NCI-H1092 treated with DMSO at 0.1 percent for 48 hours (cell line): ENCODE data around the gene TEAD4.

Source experiments
- DNase-seq: peaks from one replicate; lab custom pipeline; 2025; lab: John Stamatoyannopoulos, UW

Gene TEAD4

DNA sequence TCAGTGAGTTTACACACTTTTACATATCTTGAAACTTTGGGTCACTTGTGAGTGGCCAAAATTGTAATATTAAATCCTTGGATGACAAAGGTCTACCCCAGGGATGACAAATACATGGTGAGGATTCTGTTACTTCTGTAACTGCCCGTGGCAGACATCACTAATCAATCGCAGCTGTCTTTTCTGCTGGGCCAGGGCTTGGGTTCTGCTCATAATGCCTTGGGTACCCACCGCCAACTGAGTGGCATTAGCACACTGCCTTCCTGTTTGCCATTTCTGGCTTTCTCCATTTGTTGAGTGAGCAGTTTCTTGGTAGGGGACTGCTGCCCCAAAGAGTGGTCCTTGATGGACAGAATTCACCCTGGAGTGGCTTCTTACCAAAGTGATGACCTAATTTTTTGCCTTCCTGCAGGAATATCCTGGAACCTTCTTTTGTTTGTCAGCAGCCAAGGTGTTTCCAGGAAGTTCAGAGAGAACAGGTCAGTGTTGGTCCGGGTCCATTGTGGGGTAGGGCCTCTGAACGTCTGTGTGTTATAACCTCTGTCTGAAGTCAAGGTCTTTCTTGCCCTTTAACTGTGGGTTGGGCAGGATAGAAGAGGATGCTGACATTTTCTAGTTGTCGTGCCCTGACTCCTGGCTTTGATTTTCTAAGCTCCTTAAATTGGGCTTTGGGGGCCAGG is 124.2 kb downstream of the TEAD4 start:
- DNase-seq: no peak

GRCh38 chr12:3083921-3084347 is 124.7 kb downstream of the TEAD4 start:
- DNase-seq: no peak

DNA sequence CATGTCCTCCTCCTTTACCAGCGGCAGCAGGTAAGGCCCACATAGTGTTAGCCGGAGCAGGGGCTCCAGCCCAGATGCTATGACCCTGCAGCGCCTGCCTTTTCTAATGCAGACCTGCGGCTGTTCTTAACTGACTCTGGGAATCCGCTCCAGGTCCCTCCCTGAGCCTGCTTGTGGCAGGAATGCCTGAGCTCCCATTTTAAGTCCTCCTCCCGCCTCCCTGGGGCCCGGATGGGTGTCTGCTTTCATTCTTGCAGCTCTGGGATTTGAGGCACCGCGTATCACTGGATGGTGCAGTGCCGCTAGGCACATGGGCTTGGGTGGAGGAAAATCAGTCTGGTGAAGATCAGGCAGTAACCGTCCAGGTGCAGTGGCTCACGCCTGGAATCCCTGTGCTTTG is 125.5 kb downstream of the TEAD4 start:
- no peak for DNase-seq

DNA sequence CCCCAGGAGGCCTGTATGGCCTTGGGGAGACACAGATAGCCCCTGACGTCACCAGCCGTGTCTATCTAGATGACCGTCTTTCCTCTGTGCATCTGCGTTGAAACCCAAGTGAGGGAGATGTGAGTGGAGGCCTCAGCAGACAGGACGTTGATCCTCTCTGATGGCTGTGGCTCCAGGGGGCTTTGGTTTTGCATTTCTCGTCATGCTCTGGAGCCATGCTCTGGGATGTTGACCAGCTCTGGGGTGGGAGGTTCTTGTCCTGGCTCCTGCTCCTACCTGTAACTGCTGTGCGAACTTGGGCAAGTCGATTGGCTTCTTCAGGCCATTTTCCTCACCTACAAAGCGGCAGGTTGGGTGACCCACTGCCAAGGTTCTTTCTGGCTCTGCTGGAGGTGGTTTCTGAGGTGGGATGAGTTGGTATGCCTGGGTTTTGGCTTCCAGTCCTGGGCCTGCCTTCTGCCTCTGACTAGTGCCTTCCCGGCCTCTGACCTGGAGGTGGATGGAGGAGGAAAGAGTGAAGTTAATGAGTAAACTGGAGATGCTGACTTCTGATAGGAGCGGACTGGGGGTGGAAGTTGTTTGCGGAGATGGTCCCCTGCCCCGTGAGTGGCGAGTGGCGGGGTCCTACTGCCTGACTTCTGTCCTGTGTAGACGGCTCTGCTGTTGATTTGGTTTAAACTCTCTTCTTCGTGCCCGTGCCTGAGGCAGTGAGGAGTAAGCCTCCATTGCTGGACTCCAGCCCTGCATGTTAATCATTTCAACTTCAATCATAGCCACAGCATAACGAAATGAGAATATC is 126.3 kb downstream of the TEAD4 start:
- DNase-seq: no peak

GRCh38 chr12:3086211-3086610 is 127.0 kb downstream of the TEAD4 start:
- no peak for DNase-seq

DNA sequence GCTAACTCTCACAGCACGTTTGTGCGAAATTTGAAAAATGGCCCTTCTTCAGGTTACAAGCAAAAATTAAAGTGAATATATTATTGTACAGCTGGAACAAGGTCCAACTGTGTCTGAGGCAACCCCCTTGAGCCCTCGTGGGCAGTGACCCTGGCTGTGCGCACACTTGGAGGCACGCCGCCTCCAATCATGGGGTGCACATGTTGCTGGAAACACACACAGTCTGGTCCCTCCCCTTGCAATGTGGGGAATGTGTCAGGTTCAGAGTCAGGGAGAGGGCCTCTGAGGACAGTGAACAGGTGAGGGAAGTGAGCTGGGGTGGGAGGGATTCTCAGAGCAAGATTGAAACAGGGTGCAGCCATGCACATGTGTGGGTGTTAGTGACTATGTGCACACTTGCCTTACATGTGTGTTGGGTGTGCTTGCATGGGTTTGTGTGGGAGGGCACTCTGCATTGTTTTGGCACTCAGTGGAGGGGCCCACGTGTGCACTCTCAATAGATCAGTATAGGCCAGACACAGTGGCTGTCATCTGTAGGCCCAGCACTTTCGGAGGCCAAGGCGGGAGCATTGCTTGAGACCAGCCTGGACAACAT is 127.6 kb downstream of the TEAD4 start:
- no peak for DNase-seq

GRCh38 chr12:3087758-3088650 is 128.8 kb downstream of the TEAD4 start:
- no peak for DNase-seq

DNA sequence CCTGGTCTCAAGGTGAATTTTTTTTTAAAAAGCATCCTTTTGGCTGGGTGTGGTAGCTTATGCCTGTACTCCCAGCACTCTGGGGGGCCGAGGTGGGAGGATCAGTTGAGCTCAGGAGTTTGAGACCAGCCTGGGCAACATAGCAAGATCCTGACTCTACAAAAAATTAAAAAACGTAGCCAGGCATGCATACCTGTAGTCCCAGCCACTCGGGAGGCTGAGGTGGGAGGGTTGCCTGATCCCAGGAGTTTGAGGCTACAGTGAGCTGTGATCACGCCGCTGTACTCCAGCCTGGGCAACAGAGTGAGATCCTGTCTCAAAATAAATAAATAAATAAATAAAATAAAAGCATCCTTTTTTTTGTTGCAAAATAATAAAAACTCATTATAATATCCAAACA is 130.4 kb downstream of the TEAD4 start:
- no peak for DNase-seq
